HEK293 (cell line): ENCODE results near the gene C7orf33.

ENCODE experiments used
- CTCF ChIA-PET: fragments of 350-600 bp; formaldehyde crosslinking; extraction: SDS; loops from one replicate; lab custom pipeline; 2021; ENCODE audit warnings: antibody characterized with exemption; lab: Yijun Ruan, JAX
- POLR2A ChIA-PET: fragments of 300-600 bp; formaldehyde crosslinking; extraction: SDS; loops from one replicate; lab custom pipeline; 2020; ENCODE audit warnings: antibody characterized with exemption, inconsistent platforms; lab: Yijun Ruan, JAX
- H3K27ac ChIP-seq: fragments of 200-500 bp; sonication (Bioruptor generic); 2 replicates; pipeline ENCODE4 v1.5.1; 2014; ENCODE audit warnings: low read depth, low read length, control low read depth, inconsistent platforms; ENCODE audit errors: extremely low read depth
- H3K36me3 ChIP-seq, 2 experiments: fragments of 200-500 bp in 1 of 2; sonication (Bioruptor generic) in 1 of 2; 1 replicate in 1 of 2; 2 replicates in 1 of 2; pipeline ENCODE4 v1.5.1; 2014 to 2017; ENCODE audit warnings: inconsistent platforms in 2 of 2, low read length in 2 of 2; ENCODE audit not compliant: control insufficient read depth in 2 of 2, insufficient read depth in 1 of 2
- H3K4me1 ChIP-seq: fragments of 200-500 bp; sonication (Bioruptor generic); 2 replicates; pipeline ENCODE4 v1.5.1; 2014; ENCODE audit warnings: mild to moderate bottlenecking, low read length, inconsistent platforms; ENCODE audit not compliant: control insufficient read depth, insufficient read depth
- H3K4me3 ChIP-seq: 2 replicates; pipeline ENCODE4 v1.5.1; 2011; ENCODE audit warnings: low read depth, mild to moderate bottlenecking, control low read depth, low read length, moderate library complexity
- H3K9me3 ChIP-seq: fragments of 200-500 bp; sonication (Bioruptor generic); 2 replicates; pipeline ENCODE4 v1.5.1; 2014; ENCODE audit warnings: low read depth, low read length, inconsistent platforms; ENCODE audit not compliant: control insufficient read depth, insufficient read depth
- EGR2 ChIP-seq: fragments of 450-650 bp; formaldehyde crosslinking; IDR thresholded peaks from 2 replicates; pipeline ENCODE4 v1.5.1; 2016; ENCODE audit warnings: low read depth, missing biosample characterization, missing genetic modification characterization
- HOXA7 ChIP-seq: sonication (generic); formaldehyde crosslinking; IDR thresholded peaks from 2 replicates; pipeline ENCODE4 v1.8.1; 2022; ENCODE audit warnings: missing genetic modification reagents, borderline replicate concordance
- MZF1 ChIP-seq: fragments of 450-650 bp; formaldehyde crosslinking; IDR thresholded peaks from 2 replicates; pipeline ENCODE4 v1.5.1; 2017; ENCODE audit warnings: missing biosample characterization, missing genetic modification characterization, borderline replicate concordance
- REST ChIP-seq: fragments of 450-650 bp; formaldehyde crosslinking; IDR thresholded peaks from 2 replicates; pipeline ENCODE4 v1.5.1; 2016; ENCODE audit warnings: missing biosample characterization, missing genetic modification characterization
- ZBTB21 ChIP-seq: fragments of 450-650 bp; formaldehyde crosslinking; IDR thresholded peaks from 2 replicates; pipeline ENCODE4 v1.5.1; 2017; ENCODE audit warnings: missing biosample characterization, missing genetic modification characterization
- ZBTB8A ChIP-seq: fragments of 450-650 bp; formaldehyde crosslinking; IDR thresholded peaks from 2 replicates; pipeline ENCODE4 v1.5.1; 2016; ENCODE audit warnings: missing biosample characterization, missing genetic modification characterization
- ZNF324 ChIP-seq: fragments of 450-650 bp; formaldehyde crosslinking; IDR thresholded peaks from 2 replicates; pipeline ENCODE4 v1.5.1; 2016; ENCODE audit warnings: missing biosample characterization, missing genetic modification characterization
- ZNF394 ChIP-seq: fragments of 450-650 bp; formaldehyde crosslinking; IDR thresholded peaks from 2 replicates; pipeline ENCODE4 v1.5.1; 2016; ENCODE audit warnings: missing biosample characterization, missing genetic modification characterization, mild to moderate bottlenecking, moderate library complexity, borderline replicate concordance
- ZNF423 ChIP-seq: fragments of 450-650 bp; formaldehyde crosslinking; IDR thresholded peaks from 2 replicates; pipeline ENCODE4 v1.5.1; 2016; ENCODE audit warnings: missing biosample characterization, missing genetic modification characterization
- ZNF555 ChIP-seq: fragments of 450-650 bp; formaldehyde crosslinking; conservative IDR thresholded peaks from 2 replicates; pipeline ENCODE4 v1.5.1; 2017; ENCODE audit warnings: missing biosample characterization, mild to moderate bottlenecking, missing genetic modification characterization, inconsistent platforms
- ZNF580 ChIP-seq: fragments of 450-650 bp; formaldehyde crosslinking; IDR thresholded peaks from 2 replicates; pipeline ENCODE4 v1.5.1; 2016; ENCODE audit warnings: missing biosample characterization, missing genetic modification characterization
- ZNF629 ChIP-seq: fragments of 450-650 bp; formaldehyde crosslinking; IDR thresholded peaks from 2 replicates; pipeline ENCODE4 v1.5.1; 2017; ENCODE audit warnings: missing biosample characterization, missing genetic modification characterization
- TF ChIP-seq, protein P1 (sequence below): fragments of 450-650 bp; formaldehyde crosslinking; IDR thresholded peaks from 2 replicates; pipeline ENCODE4 v1.5.1; 2017; ENCODE audit warnings: missing biosample characterization, missing genetic modification characterization
- TF ChIP-seq, protein P2 (sequence below): fragments of 450-650 bp; formaldehyde crosslinking; IDR thresholded peaks from 2 replicates; pipeline ENCODE4 v1.5.1; 2016; ENCODE audit warnings: missing biosample characterization, missing genetic modification characterization, borderline replicate concordance
- TF ChIP-seq, protein P3 (sequence below): fragments of 450-650 bp; formaldehyde crosslinking; IDR thresholded peaks from 2 replicates; pipeline ENCODE4 v1.5.1; 2016; ENCODE audit warnings: missing biosample characterization, missing genetic modification characterization
- TF ChIP-seq, protein P4 (sequence below): fragments of 450-650 bp; formaldehyde crosslinking; IDR thresholded peaks from 2 replicates; pipeline ENCODE4 v1.5.1; 2017; ENCODE audit warnings: missing biosample characterization, missing genetic modification characterization

The C7orf33 gene

GRCh38 chr7:148581624-148582023, 8.9 kb upstream of the C7orf33 start:
- Histone ChIP-seq H3K4me3 (no peak overlapping the region), H3K27ac (no peak overlapping the region), H3K4me1 (no peaks in the 10 kb centered on the region), H3K36me3 (no peaks in the 10 kb centered on the region), H3K9me3 (no peaks in the 10 kb centered on the region)
- ChIA-PET CTCF (interaction anchor here (0.6 kb wide), 2 partner anchors 34 to 179 kb away, joined by 3 to 4 read pairs; no protein-coding TSS in a partner anchor), POLR2A (no interaction called here)
- TF ChIP-seq, protein P1, sequence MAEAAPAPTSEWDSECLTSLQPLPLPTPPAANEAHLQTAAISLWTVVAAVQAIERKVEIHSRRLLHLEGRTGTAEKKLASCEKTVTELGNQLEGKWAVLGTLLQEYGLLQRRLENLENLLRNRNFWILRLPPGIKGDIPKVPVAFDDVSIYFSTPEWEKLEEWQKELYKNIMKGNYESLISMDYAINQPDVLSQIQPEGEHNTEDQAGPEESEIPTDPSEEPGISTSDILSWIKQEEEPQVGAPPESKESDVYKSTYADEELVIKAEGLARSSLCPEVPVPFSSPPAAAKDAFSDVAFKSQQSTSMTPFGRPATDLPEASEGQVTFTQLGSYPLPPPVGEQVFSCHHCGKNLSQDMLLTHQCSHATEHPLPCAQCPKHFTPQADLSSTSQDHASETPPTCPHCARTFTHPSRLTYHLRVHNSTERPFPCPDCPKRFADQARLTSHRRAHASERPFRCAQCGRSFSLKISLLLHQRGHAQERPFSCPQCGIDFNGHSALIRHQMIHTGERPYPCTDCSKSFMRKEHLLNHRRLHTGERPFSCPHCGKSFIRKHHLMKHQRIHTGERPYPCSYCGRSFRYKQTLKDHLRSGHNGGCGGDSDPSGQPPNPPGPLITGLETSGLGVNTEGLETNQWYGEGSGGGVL (tag by site-specific recombination): no peak
- TF ChIP-seq ZNF555 (tag by site-specific recombination) (no peak), ZNF580 (no peak), MZF1 (no peak), ZNF394 (no peak), ZNF629 (tag by site-specific recombination) (no peak), HOXA7 (no peak), REST (no peak), EGR2 (tag by site-specific recombination) (no peak), ZBTB21 (tag by site-specific recombination) (no peak)
- TF ChIP-seq, protein P2, sequence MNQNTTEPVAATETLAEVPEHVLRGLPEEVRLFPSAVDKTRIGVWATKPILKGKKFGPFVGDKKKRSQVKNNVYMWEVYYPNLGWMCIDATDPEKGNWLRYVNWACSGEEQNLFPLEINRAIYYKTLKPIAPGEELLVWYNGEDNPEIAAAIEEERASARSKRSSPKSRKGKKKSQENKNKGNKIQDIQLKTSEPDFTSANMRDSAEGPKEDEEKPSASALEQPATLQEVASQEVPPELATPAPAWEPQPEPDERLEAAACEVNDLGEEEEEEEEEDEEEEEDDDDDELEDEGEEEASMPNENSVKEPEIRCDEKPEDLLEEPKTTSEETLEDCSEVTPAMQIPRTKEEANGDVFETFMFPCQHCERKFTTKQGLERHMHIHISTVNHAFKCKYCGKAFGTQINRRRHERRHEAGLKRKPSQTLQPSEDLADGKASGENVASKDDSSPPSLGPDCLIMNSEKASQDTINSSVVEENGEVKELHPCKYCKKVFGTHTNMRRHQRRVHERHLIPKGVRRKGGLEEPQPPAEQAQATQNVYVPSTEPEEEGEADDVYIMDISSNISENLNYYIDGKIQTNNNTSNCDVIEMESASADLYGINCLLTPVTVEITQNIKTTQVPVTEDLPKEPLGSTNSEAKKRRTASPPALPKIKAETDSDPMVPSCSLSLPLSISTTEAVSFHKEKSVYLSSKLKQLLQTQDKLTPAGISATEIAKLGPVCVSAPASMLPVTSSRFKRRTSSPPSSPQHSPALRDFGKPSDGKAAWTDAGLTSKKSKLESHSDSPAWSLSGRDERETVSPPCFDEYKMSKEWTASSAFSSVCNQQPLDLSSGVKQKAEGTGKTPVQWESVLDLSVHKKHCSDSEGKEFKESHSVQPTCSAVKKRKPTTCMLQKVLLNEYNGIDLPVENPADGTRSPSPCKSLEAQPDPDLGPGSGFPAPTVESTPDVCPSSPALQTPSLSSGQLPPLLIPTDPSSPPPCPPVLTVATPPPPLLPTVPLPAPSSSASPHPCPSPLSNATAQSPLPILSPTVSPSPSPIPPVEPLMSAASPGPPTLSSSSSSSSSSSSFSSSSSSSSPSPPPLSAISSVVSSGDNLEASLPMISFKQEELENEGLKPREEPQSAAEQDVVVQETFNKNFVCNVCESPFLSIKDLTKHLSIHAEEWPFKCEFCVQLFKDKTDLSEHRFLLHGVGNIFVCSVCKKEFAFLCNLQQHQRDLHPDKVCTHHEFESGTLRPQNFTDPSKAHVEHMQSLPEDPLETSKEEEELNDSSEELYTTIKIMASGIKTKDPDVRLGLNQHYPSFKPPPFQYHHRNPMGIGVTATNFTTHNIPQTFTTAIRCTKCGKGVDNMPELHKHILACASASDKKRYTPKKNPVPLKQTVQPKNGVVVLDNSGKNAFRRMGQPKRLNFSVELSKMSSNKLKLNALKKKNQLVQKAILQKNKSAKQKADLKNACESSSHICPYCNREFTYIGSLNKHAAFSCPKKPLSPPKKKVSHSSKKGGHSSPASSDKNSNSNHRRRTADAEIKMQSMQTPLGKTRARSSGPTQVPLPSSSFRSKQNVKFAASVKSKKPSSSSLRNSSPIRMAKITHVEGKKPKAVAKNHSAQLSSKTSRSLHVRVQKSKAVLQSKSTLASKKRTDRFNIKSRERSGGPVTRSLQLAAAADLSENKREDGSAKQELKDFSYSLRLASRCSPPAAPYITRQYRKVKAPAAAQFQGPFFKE: no peak

GRCh38 chr7:148584154-148584827, 6.3 kb upstream of the C7orf33 start:
- H3K27ac ChIP-seq: no peak overlapping the region
- POLR2A ChIA-PET: no interaction called here

More at GRCh38 chr7:148584154-148584827, 6.3 kb upstream of the C7orf33 start:
- Histone ChIP-seq H3K9me3 (no peaks in the 10 kb centered on the region), H3K4me3 (no peak overlapping the region), H3K36me3 (no peaks in the 10 kb centered on the region), H3K4me1 (no peaks in the 10 kb centered on the region)
- CTCF ChIA-PET: interaction anchor here (0.8 to 2.3 kb wide), 3 partner anchors 9 to 379 kb away, joined by 3 to 11 read pairs (median 3); no protein-coding TSS in a partner anchor
- TF ChIP-seq ZNF324 (tag by site-specific recombination) (no peak), ZNF423 (tag by site-specific recombination) (no peak), ZBTB8A (tag by site-specific recombination) (no peak), ZNF555 (tag by site-specific recombination) (no peak)
- TF ChIP-seq, protein P3, sequence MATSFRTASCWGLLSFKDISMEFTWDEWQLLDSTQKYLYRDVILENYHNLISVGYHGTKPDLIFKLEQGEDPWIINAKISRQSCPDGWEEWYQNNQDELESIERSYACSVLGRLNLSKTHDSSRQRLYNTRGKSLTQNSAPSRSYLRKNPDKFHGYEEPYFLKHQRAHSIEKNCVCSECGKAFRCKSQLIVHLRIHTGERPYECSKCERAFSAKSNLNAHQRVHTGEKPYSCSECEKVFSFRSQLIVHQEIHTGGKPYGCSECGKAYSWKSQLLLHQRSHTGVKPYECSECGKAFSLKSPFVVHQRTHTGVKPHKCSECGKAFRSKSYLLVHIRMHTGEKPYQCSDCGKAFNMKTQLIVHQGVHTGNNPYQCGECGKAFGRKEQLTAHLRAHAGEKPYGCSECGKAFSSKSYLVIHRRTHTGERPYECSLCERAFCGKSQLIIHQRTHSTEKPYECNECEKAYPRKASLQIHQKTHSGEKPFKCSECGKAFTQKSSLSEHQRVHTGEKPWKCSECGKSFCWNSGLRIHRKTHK (tag by site-specific recombination): no peak
- TF ChIP-seq, protein P4, sequence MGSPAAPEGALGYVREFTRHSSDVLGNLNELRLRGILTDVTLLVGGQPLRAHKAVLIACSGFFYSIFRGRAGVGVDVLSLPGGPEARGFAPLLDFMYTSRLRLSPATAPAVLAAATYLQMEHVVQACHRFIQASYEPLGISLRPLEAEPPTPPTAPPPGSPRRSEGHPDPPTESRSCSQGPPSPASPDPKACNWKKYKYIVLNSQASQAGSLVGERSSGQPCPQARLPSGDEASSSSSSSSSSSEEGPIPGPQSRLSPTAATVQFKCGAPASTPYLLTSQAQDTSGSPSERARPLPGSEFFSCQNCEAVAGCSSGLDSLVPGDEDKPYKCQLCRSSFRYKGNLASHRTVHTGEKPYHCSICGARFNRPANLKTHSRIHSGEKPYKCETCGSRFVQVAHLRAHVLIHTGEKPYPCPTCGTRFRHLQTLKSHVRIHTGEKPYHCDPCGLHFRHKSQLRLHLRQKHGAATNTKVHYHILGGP (tag by site-specific recombination): no peak
